ENCODE measurements around the gene PPP1R9A.

PPP1R9A gene

GRCh38 chr7:95297041-95297440 lies 389.6 kb downstream of the PPP1R9A start:
- WGBS, 2 experiments, result 92 to 95% methylated on average over 1 of the region's 1 CpG
- H3K36me3 ChIP-seq (ENCODE audit: control insufficient read depth, insufficient read depth, low read length), result no peaks in the 10 kb centered on the region
- H3K27me3 ChIP-seq (ENCODE audit: control insufficient read depth, insufficient read depth, low read length, poor library complexity, severe bottlenecking), result no peaks in the 10 kb centered on the region
- H3K4me1 ChIP-seq (ENCODE audit: control insufficient read depth, insufficient read depth, low read length), result no peaks in the 10 kb centered on the region
- no peak overlapping the region for H3K27ac ChIP-seq (ENCODE audit: insufficient read depth, low read depth, low read length, poor library complexity, severe bottlenecking)
- H3K9me3 ChIP-seq (ENCODE audit: control insufficient read depth, low read length), result no peaks in the 10 kb centered on the region
- H3K4me3 ChIP-seq (ENCODE audit: insufficient read depth, low read depth, low read length), result no peak overlapping the region

- H3K27me3 ChIP-seq (ENCODE audit: control insufficient read depth, insufficient read depth, low read length, poor library complexity, severe bottlenecking), result no peaks in the 10 kb centered on the region
- no peak overlapping the region for H3K27ac ChIP-seq (ENCODE audit: insufficient read depth, low read depth, low read length, poor library complexity, severe bottlenecking)
- no peak overlapping the region for H3K4me3 ChIP-seq (ENCODE audit: insufficient read depth, low read depth, low read length)
- 94 to 96% methylated on average over 3 of the region's 3 CpGs for WGBS, 2 experiments
- H3K36me3 ChIP-seq (ENCODE audit: control insufficient read depth, insufficient read depth, low read length), result no peaks in the 10 kb centered on the region
- H3K9me3 ChIP-seq (ENCODE audit: control insufficient read depth, low read length), result no peaks in the 10 kb centered on the region
- H3K4me1 ChIP-seq (ENCODE audit: control insufficient read depth, insufficient read depth, low read length), result no peaks in the 10 kb centered on the region
Measured at GRCh38 chr7:95298091-95298490, 390.7 kb downstream of the PPP1R9A start.

GRCh38 chr7:95303013-95303905 lies 395.9 kb downstream of the PPP1R9A start:
- H3K27ac ChIP-seq (ENCODE audit: insufficient read depth, low read depth, low read length, poor library complexity, severe bottlenecking), result no peak overlapping the region
- H3K4me1 ChIP-seq (ENCODE audit: control insufficient read depth, insufficient read depth, low read length), result no peaks in the 10 kb centered on the region
- WGBS, 2 experiments, result 88 to 89% methylated on average over 9 of the region's 9 CpGs
- no peaks in the 10 kb centered on the region for H3K9me3 ChIP-seq (ENCODE audit: control insufficient read depth, low read length)
- no peaks in the 10 kb centered on the region for H3K36me3 ChIP-seq (ENCODE audit: control insufficient read depth, insufficient read depth, low read length)
- no peak overlapping the region for H3K4me3 ChIP-seq (ENCODE audit: insufficient read depth, low read depth, low read length)
- no peaks in the 10 kb centered on the region for H3K27me3 ChIP-seq (ENCODE audit: control insufficient read depth, insufficient read depth, low read length, poor library complexity, severe bottlenecking)

- H3K27ac ChIP-seq (ENCODE audit: insufficient read depth, low read depth, low read length, poor library complexity, severe bottlenecking), result no peak overlapping the region
- H3K4me1 ChIP-seq (ENCODE audit: control insufficient read depth, insufficient read depth, low read length), result no peaks in the 10 kb centered on the region
- no peak overlapping the region for H3K4me3 ChIP-seq (ENCODE audit: insufficient read depth, low read depth, low read length)
- no peaks in the 10 kb centered on the region for H3K9me3 ChIP-seq (ENCODE audit: control insufficient read depth, low read length)
- no peaks in the 10 kb centered on the region for H3K27me3 ChIP-seq (ENCODE audit: control insufficient read depth, insufficient read depth, low read length, poor library complexity, severe bottlenecking)
- no peaks in the 10 kb centered on the region for H3K36me3 ChIP-seq (ENCODE audit: control insufficient read depth, insufficient read depth, low read length)
- WGBS, 2 experiments, result 77 to 82% methylated on average over 7 of the region's 7 CpGs
Measured at GRCh38 chr7:95304990-95305389, 397.6 kb downstream of the PPP1R9A start.

- H3K4me1 ChIP-seq (ENCODE audit: control insufficient read depth, insufficient read depth, low read length), result no peaks in the 10 kb centered on the region
- 88 to 95% methylated on average over 2 of the region's 2 CpGs for WGBS, 2 experiments
- H3K27ac ChIP-seq (ENCODE audit: insufficient read depth, low read depth, low read length, poor library complexity, severe bottlenecking), result no peak overlapping the region
Measured at GRCh38 chr7:95309951-95310350, 402.6 kb downstream of the PPP1R9A start.

GRCh38 chr7:95311389-95311788 lies 404.0 kb downstream of the PPP1R9A start:
- Histone ChIP-seq H3K27me3 (ENCODE audit: control insufficient read depth, insufficient read depth, low read length, poor library complexity, severe bottlenecking) (no peaks in the 10 kb centered on the region), H3K36me3 (ENCODE audit: control insufficient read depth, insufficient read depth, low read length) (no peaks in the 10 kb centered on the region), H3K27ac (ENCODE audit: insufficient read depth, low read depth, low read length, poor library complexity, severe bottlenecking) (no peak overlapping the region), H3K4me3 (ENCODE audit: insufficient read depth, low read depth, low read length) (no peak overlapping the region), H3K4me1 (ENCODE audit: control insufficient read depth, insufficient read depth, low read length) (no peaks in the 10 kb centered on the region), H3K9me3 (ENCODE audit: control insufficient read depth, low read length) (no peaks in the 10 kb centered on the region)
- WGBS, 2 experiments, result 94 to 97% methylated on average over 2 of the region's 2 CpGs

More at GRCh38 chr7:95309951-95310350, 402.6 kb downstream of the PPP1R9A start:
- H3K27me3 ChIP-seq (ENCODE audit: control insufficient read depth, insufficient read depth, low read length, poor library complexity, severe bottlenecking), result no peaks in the 10 kb centered on the region
- H3K36me3 ChIP-seq (ENCODE audit: control insufficient read depth, insufficient read depth, low read length), result no peaks in the 10 kb centered on the region
- no peak overlapping the region for H3K4me3 ChIP-seq (ENCODE audit: insufficient read depth, low read depth, low read length)
- H3K9me3 ChIP-seq (ENCODE audit: control insufficient read depth, low read length), result no peaks in the 10 kb centered on the region

GRCh38 chr7:95312561-95312960 lies 405.2 kb downstream of the PPP1R9A start:
- H3K27me3 ChIP-seq (ENCODE audit: control insufficient read depth, insufficient read depth, low read length, poor library complexity, severe bottlenecking), result no peaks in the 10 kb centered on the region
- no peak overlapping the region for H3K27ac ChIP-seq (ENCODE audit: insufficient read depth, low read depth, low read length, poor library complexity, severe bottlenecking)
- H3K9me3 ChIP-seq (ENCODE audit: control insufficient read depth, low read length), result no peaks in the 10 kb centered on the region
- no peak overlapping the region for H3K4me3 ChIP-seq (ENCODE audit: insufficient read depth, low read depth, low read length)
- no peaks in the 10 kb centered on the region for H3K4me1 ChIP-seq (ENCODE audit: control insufficient read depth, insufficient read depth, low read length)
- 91 to 96% methylated on average over 4 of the region's 4 CpGs for WGBS, 2 experiments
- no peaks in the 10 kb centered on the region for H3K36me3 ChIP-seq (ENCODE audit: control insufficient read depth, insufficient read depth, low read length)

- WGBS, 2 experiments, result 100% methylated on average over 1 of the region's 2 CpGs
- H3K36me3 ChIP-seq (ENCODE audit: control insufficient read depth, insufficient read depth, low read length), result no peaks in the 10 kb centered on the region
- H3K27me3 ChIP-seq (ENCODE audit: control insufficient read depth, insufficient read depth, low read length, poor library complexity, severe bottlenecking), result no peaks in the 10 kb centered on the region
- no peak overlapping the region for H3K27ac ChIP-seq (ENCODE audit: insufficient read depth, low read depth, low read length, poor library complexity, severe bottlenecking)
- no peak overlapping the region for H3K4me3 ChIP-seq (ENCODE audit: insufficient read depth, low read depth, low read length)
- no peaks in the 10 kb centered on the region for H3K9me3 ChIP-seq (ENCODE audit: control insufficient read depth, low read length)
- H3K4me1 ChIP-seq (ENCODE audit: control insufficient read depth, insufficient read depth, low read length), result no peaks in the 10 kb centered on the region
Measured at GRCh38 chr7:95316588-95316987, 409.2 kb downstream of the PPP1R9A start.

GRCh38 chr7:95317546-95317945 lies 410.2 kb downstream of the PPP1R9A start:
- H3K27me3 ChIP-seq (ENCODE audit: control insufficient read depth, insufficient read depth, low read length, poor library complexity, severe bottlenecking), result no peaks in the 10 kb centered on the region
- no peaks in the 10 kb centered on the region for H3K9me3 ChIP-seq (ENCODE audit: control insufficient read depth, low read length)
- no peak overlapping the region for H3K27ac ChIP-seq (ENCODE audit: insufficient read depth, low read depth, low read length, poor library complexity, severe bottlenecking)
- H3K4me3 ChIP-seq (ENCODE audit: insufficient read depth, low read depth, low read length), result no peak overlapping the region
- no peaks in the 10 kb centered on the region for H3K4me1 ChIP-seq (ENCODE audit: control insufficient read depth, insufficient read depth, low read length)
- WGBS, 2 experiments, result 22 to 25% methylated on average over 2 of the region's 2 CpGs
- H3K36me3 ChIP-seq (ENCODE audit: control insufficient read depth, insufficient read depth, low read length), result no peaks in the 10 kb centered on the region

GRCh38 chr7:95317966-95318365 lies 410.6 kb downstream of the PPP1R9A start:
- Histone ChIP-seq H3K36me3 (ENCODE audit: control insufficient read depth, insufficient read depth, low read length) (no peaks in the 10 kb centered on the region), H3K4me1 (ENCODE audit: control insufficient read depth, insufficient read depth, low read length) (no peaks in the 10 kb centered on the region), H3K4me3 (ENCODE audit: insufficient read depth, low read depth, low read length) (no peak overlapping the region), H3K27me3 (ENCODE audit: control insufficient read depth, insufficient read depth, low read length, poor library complexity, severe bottlenecking) (no peaks in the 10 kb centered on the region), H3K9me3 (ENCODE audit: control insufficient read depth, low read length) (no peaks in the 10 kb centered on the region), H3K27ac (ENCODE audit: insufficient read depth, low read depth, low read length, poor library complexity, severe bottlenecking) (no peak overlapping the region)
- WGBS, 2 experiments, result 93 to 98% methylated on average over 3 of the region's 3 CpGs

All from ectodermal cell (in vitro differentiated cells).